Right atrium auricular region (tissue), 2 donors: ENCODE data around the gene COL24A1. TPM values are rescaled to one million over a fixed set of nuclear protein-coding genes. Genes with fewer than 3 reads are reported as not detected.

Experiments used
- DNase-seq: peaks from one replicate; pipeline ENCODE4 v3.0.0-alpha.2; 2019; ENCODE audit warnings: low spot score
- H3K27ac ChIP-seq, 2 donors: fragments of 200-600 bp; sonication (generic); 1 replicate in 1 of 2; 2 replicates in 1 of 2; pipeline ENCODE4 v1.5.1; 2016 to 2019
- H3K27me3 ChIP-seq, 2 donors: fragments of 200-600 bp; sonication (generic); one replicate each; pipeline versions ENCODE4 v1.5.1 to v1.6.0; 2017 to 2019
- H3K36me3 ChIP-seq: fragments of 200-600 bp; sonication (generic); one replicate; pipeline ENCODE4 v1.5.1; 2016
- H3K4me1 ChIP-seq, 2 donors: fragments of 200-600 bp; sonication (generic); one replicate each; pipeline versions ENCODE4 v1.5.1 to v1.6.0; 2017 to 2019
- H3K4me3 ChIP-seq, 2 donors: fragments of 200-600 bp; sonication (generic); 1 replicate in 1 of 2; 2 replicates in 1 of 2; pipeline ENCODE4 v1.5.1; 2017 to 2019; ENCODE audit warnings: mild to moderate bottlenecking in 1 of 2, moderate library complexity in 1 of 2
- H3K9me3 ChIP-seq, 2 donors: fragments of 200-600 bp; sonication (generic); one replicate each; pipeline ENCODE4 v1.5.1; 2019
- total RNA-seq, 2 donors: library from RNA; depleted of rRNA; stranded (reverse); fragments of >200 nt; gene quantifications; one replicate each; pipeline ENCODE4 v1.1.0, GENCODE V29; 2016
- TF ChIP-seq, protein P1 (sequence below), 2 donors: fragments of 200-600 bp; sonication (generic); IDR thresholded peaks; one replicate each; pipeline ENCODE4 v1.5.1; 2019; ENCODE audit warnings: antibody characterized with exemption in 2 of 2

The COL24A1 gene
- total RNA-seq, 2 donors from 2014 or later, result 0.67 to 1.0 TPM

DNA sequence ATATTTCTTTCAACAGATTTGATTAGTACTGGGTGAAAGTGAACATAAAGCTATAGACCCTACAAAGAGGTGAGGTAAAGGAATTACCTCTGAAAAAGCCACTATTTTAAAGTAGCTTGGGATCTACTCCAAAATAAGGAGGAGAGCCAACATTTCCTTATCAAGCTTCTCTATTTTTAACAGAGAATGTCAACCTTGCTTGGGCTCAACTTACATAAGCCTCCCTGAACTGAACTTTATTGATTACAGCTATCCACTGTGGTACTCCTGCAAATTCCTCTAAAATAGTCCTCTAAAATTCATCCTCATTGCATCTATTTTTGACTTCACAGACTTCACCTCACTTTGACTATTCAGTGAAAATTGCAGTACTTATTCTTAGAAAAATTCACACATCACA, 458.7 kb downstream of the COL24A1 start:
- H3K36me3 ChIP-seq, result peaks cover 17% of the 10 kb centered on the region
- DNase-seq, result no peak
- H3K9me3 ChIP-seq, result no peaks in the 10 kb centered on the region
- H3K27me3 ChIP-seq, result no peaks in the 10 kb centered on the region
- peak overlapping the region in 1 of 2 donors; percentile 45 for H3K27ac ChIP-seq
- H3K4me3 ChIP-seq, result no peak overlapping the region
- TF ChIP-seq, protein P1, sequence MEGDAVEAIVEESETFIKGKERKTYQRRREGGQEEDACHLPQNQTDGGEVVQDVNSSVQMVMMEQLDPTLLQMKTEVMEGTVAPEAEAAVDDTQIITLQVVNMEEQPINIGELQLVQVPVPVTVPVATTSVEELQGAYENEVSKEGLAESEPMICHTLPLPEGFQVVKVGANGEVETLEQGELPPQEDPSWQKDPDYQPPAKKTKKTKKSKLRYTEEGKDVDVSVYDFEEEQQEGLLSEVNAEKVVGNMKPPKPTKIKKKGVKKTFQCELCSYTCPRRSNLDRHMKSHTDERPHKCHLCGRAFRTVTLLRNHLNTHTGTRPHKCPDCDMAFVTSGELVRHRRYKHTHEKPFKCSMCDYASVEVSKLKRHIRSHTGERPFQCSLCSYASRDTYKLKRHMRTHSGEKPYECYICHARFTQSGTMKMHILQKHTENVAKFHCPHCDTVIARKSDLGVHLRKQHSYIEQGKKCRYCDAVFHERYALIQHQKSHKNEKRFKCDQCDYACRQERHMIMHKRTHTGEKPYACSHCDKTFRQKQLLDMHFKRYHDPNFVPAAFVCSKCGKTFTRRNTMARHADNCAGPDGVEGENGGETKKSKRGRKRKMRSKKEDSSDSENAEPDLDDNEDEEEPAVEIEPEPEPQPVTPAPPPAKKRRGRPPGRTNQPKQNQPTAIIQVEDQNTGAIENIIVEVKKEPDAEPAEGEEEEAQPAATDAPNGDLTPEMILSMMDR (IDR thresholded peaks at IDR 0.05), result no peak
- H3K4me1 ChIP-seq, result no peaks in the 10 kb centered on the region

DNA sequence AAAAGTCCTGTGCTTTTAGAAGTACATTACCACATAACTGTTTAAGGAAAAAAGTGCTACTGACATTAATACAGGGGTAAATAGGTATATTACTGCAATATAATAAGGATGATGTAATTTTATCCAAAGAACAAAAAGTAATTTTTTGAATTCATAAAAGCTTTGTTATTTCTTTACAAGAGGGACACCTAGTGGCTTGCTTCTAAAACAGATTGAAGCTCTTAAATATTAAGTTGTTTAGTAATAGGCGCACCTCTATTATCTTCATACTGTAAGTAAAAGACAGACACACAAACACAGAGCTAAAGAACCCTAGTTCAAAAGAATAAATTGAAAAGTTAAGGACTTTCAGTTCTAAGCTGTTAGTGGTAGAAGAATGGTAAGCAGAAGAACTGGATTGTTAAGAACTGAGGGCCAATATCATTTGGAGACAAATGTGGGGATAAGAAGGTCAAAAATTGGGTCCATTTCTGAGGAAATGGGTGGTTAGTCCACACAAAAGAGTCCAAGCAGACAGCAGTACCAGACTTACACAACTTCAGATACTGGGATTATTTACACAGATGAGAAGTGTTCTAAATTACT, 463.8 kb downstream of the COL24A1 start:
- H3K36me3 ChIP-seq, result no peaks in the 10 kb centered on the region
- no peaks in the 10 kb centered on the region for H3K27me3 ChIP-seq
- TF ChIP-seq, protein P1 (IDR thresholded peaks at IDR 0.05), result peak; percentile 27 to 67
- no peak overlapping the region for H3K4me3 ChIP-seq
- DNase-seq, result no peak
- H3K27ac ChIP-seq, result peak overlapping the region in 1 of 2 donors; percentile 28
- no peaks in the 10 kb centered on the region for H3K4me1 ChIP-seq
- H3K9me3 ChIP-seq, result no peaks in the 10 kb centered on the region

DNA sequence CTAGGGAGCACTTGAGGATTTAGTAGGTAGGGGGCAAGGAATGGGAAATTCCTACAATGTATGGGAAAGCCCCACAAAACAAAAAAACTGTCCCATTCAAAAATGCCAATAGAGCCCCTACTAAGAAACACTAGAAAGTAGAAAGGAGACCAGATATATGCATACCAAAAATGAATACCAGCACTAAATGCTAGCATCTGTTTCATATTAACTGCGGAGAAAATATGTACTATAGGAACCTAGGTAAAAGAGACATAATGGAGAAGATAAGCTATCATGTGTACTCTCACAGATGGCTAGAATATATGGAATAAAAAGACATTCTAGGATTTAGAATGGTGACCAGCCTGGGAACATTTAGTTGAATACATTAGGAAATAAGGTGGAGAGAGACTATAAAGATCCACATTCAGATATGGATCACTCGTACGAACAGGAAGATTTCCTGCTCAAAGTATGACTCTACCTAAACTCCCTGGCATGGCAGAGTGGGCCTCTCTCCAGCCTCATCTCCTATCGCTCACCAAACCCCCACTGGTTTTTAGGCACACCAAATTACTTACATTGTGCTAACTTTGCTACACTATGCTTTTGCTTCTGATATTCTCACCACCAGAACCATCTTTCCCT, 466.7 kb downstream of the COL24A1 start:
- Histone ChIP-seq H3K4me3 (no peak overlapping the region), H3K36me3 (no peaks in the 10 kb centered on the region), H3K9me3 (no peaks in the 10 kb centered on the region), H3K4me1 (no peaks in the 10 kb centered on the region), H3K27ac (no peak overlapping the region), H3K27me3 (no peaks in the 10 kb centered on the region)
- TF ChIP-seq, protein P1 (IDR thresholded peaks at IDR 0.05), result no peak
- no peak for DNase-seq

DNA sequence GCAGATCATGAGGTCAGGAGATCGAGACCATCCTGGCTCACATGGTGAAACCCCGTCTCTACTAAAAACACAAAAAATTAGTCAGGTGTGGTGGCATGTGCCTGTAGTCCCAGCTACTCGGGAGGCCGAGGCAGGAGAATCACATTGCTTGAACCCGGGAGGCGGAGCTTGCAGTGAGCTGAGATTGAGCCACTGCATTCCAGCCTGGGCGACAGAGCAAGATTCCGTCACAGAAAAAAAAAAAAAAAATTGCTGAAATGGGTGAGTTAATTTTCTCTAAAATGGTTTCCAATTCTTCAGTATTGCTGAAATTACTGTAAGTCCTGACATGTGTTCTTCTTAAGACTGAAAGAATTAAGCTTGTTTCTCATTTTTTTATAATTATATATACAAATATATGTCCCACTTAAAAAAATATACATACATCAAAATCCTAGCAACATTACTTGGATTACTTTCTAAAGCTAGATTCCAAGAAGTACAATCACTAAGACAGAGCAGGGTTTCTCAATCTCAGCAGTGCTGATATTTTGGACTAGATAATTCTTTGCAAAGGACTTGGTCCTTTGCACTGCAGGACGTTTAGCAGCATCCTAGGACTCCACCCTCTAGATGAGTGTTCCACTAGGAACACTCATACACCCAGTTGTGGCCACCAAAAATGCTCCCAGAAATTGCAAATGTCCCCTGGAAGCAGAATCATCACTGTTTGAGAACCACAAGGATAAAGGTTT, 473.1 kb downstream of the COL24A1 start:
- H3K27ac ChIP-seq, result no peak overlapping the region
- TF ChIP-seq, protein P1 (IDR thresholded peaks at IDR 0.05), result no peak
- DNase-seq, result no peak
- H3K4me3 ChIP-seq, result no peak overlapping the region
- no peaks in the 10 kb centered on the region for H3K9me3 ChIP-seq
- H3K36me3 ChIP-seq, result peaks cover 3% of the 10 kb centered on the region
- no peaks in the 10 kb centered on the region for H3K27me3 ChIP-seq
- peaks cover 0 to 14% of the 10 kb centered on the region in 2 donors for H3K4me1 ChIP-seq

DNA sequence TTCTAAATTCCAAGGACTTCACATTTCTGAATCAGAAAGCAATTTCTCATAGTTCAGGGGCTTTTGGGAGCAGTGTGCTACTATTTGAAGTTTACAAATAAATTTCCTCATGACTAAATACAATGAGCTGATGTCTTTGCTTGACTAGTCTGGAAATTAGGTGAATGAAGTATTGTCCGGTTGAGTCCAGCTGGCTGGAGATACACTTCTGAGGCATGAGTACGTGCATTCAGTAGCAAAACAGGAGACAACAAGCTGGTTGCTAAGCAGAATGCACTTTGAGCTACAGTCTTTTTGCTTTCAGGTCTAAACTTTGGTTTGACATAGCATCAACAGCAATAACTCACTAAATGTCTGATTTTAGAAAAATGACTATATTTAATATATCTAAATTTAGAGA, 475.5 kb downstream of the COL24A1 start:
- Histone ChIP-seq H3K27ac (no peak overlapping the region), H3K27me3 (no peaks in the 10 kb centered on the region), H3K36me3 (peaks cover 10% of the 10 kb centered on the region), H3K4me1 (peaks cover 0 to 14% of the 10 kb centered on the region in 2 donors), H3K9me3 (no peaks in the 10 kb centered on the region), H3K4me3 (no peak overlapping the region)
- DNase-seq, result no peak
- TF ChIP-seq, protein P1 (IDR thresholded peaks at IDR 0.05), result no peak

Other genes with a start within 250 kb of the COL24A1 start
- gene ODF2L, start 239.6 kb upstream of the COL24A1 start, total RNA-seq, result 1 to 10 TPM; 8.8 to 9.6 TPM